GDM1 (cell line): ENCODE results near the gene ZDHHC9.

Experiments
- DNase-seq: peaks from one replicate; lab custom pipeline; 2025; lab: John Stamatoyannopoulos, UW

Gene ZDHHC9

GRCh38 chrX:129785160-129785947, 58.3 kb downstream of the ZDHHC9 start:
- no peak for DNase-seq

GRCh38 chrX:129784371-129784770, 59.3 kb downstream of the ZDHHC9 start:
- no peak for DNase-seq

DNA sequence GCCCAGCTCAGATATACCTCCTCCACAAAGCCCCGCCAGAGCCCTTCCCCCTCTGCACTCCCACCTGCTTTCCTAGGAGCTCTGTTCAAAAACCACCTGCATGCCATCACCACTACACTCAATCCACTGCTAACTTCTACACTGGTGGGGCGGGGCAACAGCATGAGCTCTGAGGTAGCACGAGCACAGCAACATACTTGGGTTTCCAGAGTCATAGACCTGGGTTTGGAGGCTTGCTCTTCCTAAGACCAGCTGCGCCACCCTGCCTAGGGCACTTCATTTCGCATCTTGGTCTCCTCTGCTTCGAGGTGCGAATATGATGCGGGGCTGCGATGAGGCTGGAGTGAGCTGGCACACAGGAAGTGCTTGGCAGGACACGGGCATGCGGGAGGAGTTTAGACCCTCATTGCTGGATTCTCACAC, 60.4 kb downstream of the ZDHHC9 start:
- DNase-seq = no peak

DNA sequence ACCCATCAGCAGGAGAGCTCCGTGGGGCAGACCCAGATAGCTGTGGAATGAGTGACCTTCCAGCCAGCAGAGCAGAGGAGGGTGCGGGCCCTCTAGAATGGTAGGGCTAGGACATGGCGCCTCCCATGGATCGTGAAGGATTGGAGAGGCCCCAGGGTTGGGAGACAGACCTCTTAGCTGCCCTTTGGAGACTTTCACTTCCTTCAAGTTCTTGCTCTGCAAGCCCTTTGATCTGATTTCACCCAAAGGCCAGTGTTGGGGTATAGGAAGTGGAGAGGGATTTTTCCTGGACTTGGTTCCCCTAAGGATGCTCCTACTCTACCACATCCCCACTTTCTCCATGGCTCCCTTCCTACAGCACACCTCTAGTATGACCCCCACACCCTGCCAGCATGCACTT, 61.0 kb downstream of the ZDHHC9 start:
- no peak for DNase-seq

GRCh38 chrX:129781680-129782495, 61.8 kb downstream of the ZDHHC9 start:
- DNase-seq = no peak

- peak; percentile 70 for DNase-seq
Measured at GRCh38 chrX:129781134-129781672, 62.5 kb downstream of the ZDHHC9 start.

- no peak for DNase-seq
Measured at GRCh38 chrX:129780441-129781105, 63.1 kb downstream of the ZDHHC9 start.

DNA sequence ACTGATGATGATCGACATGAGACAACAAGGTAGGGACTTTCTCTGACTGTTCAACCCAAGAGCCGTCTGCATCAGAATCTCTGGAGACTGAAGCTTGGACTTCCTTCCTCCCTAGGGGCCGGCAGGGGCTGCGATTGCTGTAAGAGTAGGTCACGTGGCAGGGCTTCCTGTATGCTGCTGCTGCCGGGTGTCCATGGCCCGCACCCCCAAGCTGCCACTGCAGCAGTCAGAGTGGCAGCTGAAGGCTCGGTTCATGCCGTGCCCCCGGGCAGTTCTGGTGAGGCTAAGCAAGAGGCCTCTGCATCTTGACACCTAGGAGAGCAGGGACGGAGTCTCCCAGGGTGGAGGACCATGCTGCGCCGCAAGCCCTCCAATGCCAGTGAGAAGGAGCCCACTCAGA, 63.9 kb downstream of the ZDHHC9 start, which contains the start of gene SASH3:
Gene SASH3 (plus strand): TSS at position 203 of the 400 bp plus-strand sequence. CDS start 149 bp downstream, at position 352.
- peak; percentile 83 for DNase-seq

- no peak for DNase-seq
Measured at GRCh38 chrX:129779086-129779672, 64.5 kb downstream of the ZDHHC9 start.

DNA sequence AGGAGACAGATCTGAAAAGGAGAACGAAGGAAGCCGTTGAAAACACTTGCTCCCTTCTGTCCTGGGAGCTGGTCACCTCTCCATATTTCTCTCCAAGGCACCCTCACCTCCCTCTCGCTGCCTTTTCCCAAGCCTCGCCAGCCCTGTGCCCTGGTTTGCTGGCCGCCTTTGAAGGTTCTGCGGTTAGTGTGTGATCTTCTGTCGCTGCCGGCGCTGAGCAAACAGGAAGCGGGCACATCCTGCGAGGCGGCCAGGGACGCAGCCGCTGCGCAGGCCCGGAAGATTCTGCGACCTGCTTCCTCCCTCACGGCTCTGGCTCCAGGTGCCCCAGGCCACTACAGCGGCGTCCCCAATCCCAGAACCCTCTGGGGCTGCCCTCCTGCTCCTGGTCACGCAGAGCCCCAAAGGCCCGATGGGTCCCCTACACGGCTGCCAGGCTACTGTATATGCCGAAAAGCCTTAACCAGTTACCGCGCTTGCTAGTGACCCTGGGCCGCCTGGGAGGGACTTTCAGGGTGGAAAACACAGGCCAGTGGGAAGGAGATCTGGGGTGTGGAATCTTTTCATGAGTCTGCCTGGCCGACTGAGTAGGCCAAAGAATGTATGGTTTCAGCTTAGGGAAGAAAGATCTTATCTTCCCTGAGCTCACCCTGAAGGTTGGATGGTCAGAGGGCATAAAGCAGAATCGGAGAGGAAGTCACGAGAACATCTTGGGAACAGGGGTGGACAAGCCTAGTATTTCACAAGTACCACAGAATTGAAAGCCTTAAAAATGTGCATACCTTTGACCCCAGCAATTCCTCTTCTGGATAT, 66.3 kb downstream of the ZDHHC9 start:
- DNase-seq = peak; percentile 91

DNA sequence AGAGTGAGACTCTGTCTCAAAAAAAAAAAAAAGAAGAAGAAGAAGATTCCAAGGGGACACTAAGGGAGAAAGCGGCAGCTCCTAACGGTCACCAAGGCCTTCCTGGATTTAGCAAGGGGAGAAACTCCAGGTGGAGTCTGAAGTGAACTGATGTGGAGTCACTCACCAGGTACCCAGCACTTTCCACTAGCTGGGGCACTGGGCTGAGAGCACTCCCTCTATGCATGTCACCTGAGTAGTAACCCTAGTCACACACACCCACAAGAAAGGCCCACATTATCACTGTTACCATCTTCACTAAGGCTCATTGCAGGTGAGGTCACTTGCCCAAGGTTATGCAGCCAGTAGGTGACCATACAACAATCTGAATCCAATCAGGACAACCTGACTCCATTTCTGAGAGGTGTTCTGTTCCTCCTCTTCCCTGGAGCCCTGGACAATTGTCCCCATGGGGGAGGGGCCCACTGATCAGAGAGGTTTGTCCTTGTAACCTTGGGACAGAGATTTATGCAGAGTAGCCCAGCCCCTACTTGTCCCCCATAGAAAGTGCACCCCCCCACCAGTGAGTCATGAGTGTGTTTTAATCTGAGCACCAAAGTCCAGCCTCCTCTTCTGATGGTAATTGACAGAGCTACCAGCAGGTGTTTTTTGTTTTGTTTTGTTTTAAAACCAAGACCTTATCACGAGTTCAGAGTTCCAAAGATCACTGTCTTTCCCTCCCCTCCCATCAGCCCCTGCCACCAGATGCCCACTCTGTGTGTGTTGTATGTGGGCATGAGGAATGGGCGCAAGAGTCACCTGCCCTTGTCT, 69.8 kb downstream of the ZDHHC9 start:
- no peak for DNase-seq

- peak; percentile 88 for DNase-seq
Measured at GRCh38 chrX:129772796-129773431, 70.8 kb downstream of the ZDHHC9 start.

- DNase-seq = peak; percentile 26
Measured at GRCh38 chrX:129771266-129771995, 72.3 kb downstream of the ZDHHC9 start.

DNA sequence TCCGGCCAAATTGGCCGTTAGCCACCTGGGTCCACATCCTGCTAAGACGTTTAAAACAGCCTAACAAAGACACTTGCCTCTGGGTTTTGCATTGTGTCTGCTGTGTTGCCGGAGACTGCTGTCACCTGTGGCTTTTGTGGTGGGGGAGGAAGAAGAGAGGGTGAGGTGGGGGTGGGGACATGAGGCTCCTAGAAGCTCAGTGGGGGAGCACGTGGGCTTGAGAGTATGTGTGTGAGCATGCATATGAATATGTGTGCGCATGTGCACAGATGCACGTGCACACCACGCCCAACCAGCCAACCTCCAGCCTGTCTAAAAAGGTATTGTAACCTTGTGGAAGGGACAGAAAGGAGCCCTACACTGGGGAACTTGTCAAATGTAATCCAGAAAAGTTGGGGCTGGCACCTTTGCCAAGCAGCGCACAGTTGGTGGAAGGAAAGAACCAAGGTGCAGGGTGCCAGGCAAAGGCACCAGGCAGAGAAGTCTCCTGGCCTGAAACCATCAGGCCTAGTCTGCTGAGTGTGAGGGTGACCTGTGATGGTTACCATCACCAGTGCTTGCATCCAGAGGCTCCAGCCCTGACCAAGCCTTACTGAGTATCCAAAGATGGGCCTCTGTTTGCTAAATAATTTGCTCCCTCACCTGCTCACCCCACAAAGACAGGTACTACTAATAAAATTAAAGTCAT, 74.1 kb downstream of the ZDHHC9 start:
- DNase-seq = peak; percentile 87

DNA sequence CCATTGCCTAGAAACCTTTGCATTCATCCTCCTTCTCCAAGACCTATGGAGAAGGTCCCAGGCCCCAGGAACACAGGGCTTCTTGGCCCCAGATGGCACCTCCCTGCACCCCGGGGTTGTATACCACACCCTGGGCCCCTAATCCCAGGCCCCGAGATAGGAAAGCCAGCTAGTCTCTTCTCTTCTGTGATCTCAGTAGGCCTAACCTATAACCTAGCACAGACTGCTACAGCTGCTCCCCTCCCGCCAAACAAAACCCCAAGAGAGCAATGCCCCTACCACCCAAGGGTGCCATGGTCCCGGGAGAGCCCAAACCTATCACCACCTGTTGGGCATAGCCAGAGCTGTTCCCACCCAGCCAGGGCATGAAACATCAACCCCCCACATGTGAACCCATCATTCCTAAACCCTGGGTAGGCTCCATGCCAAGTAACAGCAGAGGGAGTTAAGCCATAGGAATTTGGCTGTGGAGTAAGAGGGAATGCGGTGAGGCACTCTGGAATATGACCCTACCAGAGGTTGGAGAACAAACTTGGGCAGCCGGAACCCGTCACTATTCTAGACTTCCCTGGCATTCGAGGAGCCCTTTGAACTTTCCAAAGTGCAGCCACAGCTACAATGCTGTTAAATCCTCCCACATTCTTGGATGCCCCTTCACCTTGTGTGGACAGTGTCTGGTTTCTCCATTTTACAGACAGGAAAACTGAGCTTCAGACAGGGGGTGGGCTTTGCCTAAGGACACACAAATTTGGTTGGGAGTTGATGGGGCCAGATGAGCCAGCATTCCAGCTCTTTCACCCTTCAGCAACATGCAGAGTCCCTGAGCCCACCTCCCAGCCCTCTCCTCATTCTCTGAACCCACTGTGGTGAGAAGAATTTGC, 74.9 kb downstream of the ZDHHC9 start:
- no peak for DNase-seq

DNA sequence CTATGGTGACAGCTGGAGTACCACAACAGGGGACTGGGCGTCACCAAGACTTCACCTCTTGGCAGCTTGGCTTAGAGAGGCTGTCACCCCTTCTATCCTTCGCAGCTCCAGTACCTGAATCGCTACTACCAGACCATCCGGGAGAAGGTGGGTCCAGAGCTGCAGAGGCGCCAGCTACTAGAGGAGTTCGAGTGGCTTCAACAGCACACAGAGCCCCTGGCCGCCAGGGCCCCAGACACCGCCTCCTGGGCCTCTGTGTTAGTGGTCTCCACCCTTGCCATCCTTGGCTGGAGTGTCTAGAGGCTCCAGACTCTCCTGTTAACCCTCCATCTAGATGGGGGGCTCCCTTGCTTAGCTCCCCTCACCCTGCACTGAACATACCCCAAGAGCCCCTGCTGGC, 75.5 kb downstream of the ZDHHC9 start:
- DNase-seq = no peak

DNA sequence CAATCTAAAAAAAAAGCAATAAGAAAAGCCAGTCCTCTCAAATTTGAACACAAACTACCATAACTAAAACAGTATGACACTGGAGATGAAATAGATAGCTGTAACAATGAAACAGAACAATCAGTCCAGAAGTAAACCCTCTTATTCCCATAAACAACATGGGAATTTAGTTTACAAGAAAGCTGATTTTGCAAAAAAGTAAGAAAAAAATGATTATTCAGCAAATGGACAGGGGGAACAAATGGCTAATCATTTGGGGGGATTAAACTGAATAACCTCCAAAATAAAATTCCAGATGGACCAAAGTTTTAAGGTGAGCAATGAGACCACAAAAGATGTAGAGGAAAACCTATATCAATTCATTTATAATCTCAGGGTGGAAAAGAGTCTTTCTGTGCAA, 80.0 kb downstream of the ZDHHC9 start:
- DNase-seq = no peak
